HepG2 (cell line): ENCODE data around the gene SPDYE16. TPM values are rescaled to one million over a fixed set of nuclear protein-coding genes. Genes with fewer than 3 reads are reported as not detected.
"Not testable (repeated sequence)": the region's sequence is repeated elsewhere in the genome, so short reads cannot be mapped to it uniquely, and the experiment has no call there.

Experiments
- ERF ChIP-seq: IDR thresholded peaks from 2 replicates; pipeline ENCODE4 v1.6.1; 2018; ENCODE audit warnings: missing biosample characterization, missing genetic modification reagents
- ETV5 ChIP-seq: IDR thresholded peaks from 2 replicates; pipeline ENCODE4 v1.6.1; 2018; ENCODE audit warnings: missing biosample characterization, missing genetic modification reagents, inconsistent platforms, borderline replicate concordance
- IKZF5 ChIP-seq: IDR thresholded peaks from 2 replicates; pipeline ENCODE4 v1.6.1; 2018; ENCODE audit warnings: missing genetic modification reagents, mild to moderate bottlenecking, missing compliant biosample characterization
- IRX3 ChIP-seq: sonication (generic); formaldehyde crosslinking; IDR thresholded peaks from 2 replicates; pipeline ENCODE4 v1.8.1; 2023; ENCODE audit warnings: mild to moderate bottlenecking, low read depth, missing genetic modification reagents, borderline replicate concordance
- KDM5B ChIP-seq: sonication (generic); formaldehyde crosslinking; IDR thresholded peaks from 2 replicates; pipeline ENCODE4 v1.4.0; 2020; ENCODE audit warnings: missing genetic modification reagents, mild to moderate bottlenecking, borderline replicate concordance
- SOX13 ChIP-seq, 3 experiments: fragments of 450-650 bp in 1 of 3; sonication (generic) in 1 of 3; formaldehyde crosslinking in 1 of 3; IDR thresholded peaks in 2 of 3; conservative IDR thresholded peaks in 1 of 3; 2 replicates each; pipeline versions ENCODE4 v1.5.0 to v1.6.1; 2016 to 2020; ENCODE audit warnings: antibody characterized with exemption in 1 of 3, mild to moderate bottlenecking in 1 of 3, missing compliant biosample characterization in 1 of 3, missing genetic modification reagents in 1 of 3, moderate library complexity in 1 of 3
- ZIK1 ChIP-seq: sonication (generic); formaldehyde crosslinking; IDR thresholded peaks from 2 replicates; pipeline ENCODE4 v1.5.0; 2020; ENCODE audit warnings: mild to moderate bottlenecking, low read depth, missing genetic modification reagents, borderline replicate concordance
- ZNF225 ChIP-seq: sonication (generic); formaldehyde crosslinking; IDR thresholded peaks from 2 replicates; pipeline ENCODE4 v1.4.0; 2020; ENCODE audit warnings: mild to moderate bottlenecking, missing genetic modification reagents
- polyA plus RNA-seq, 8 experiments: library from polyadenylated mRNA; depleted of rRNA in 3 of 8; stranded (reverse) in 7 of 8; unstranded in 1 of 8; fragments of >200 nt; fragmentation: Illumina TruSeq in 4 of 8; extraction: Trizol in 4 of 8; gene quantifications; 2 replicates each; pipeline versions ENCODE4 v1.2.1 to v1.2.3, GENCODE V29; 2011 to 2016; ENCODE audit warnings: low read depth in 4 of 8, missing spikeins in 1 of 8, mixed read lengths in 1 of 8; ENCODE audit not compliant: insufficient read depth in 1 of 8
- total RNA-seq, 5 experiments: library from RNA; depleted of rRNA; stranded (reverse); fragments of >200 nt; fragmentation: Illumina TruSeq; extraction: Trizol; gene quantifications; 2 replicates each; pipeline ENCODE4 v1.2.3, GENCODE V29; 2016; ENCODE audit warnings: low read depth in 1 of 5
- TF ChIP-seq, protein P1 (sequence below): sonication (generic); formaldehyde crosslinking; IDR thresholded peaks from 2 replicates; pipeline ENCODE4 v1.9.0; 2021; ENCODE audit warnings: missing genetic modification reagents, borderline replicate concordance
- TF ChIP-seq, protein P2 (sequence below): sonication (generic); formaldehyde crosslinking; IDR thresholded peaks from 2 replicates; pipeline ENCODE4 v1.8.0; 2022; ENCODE audit warnings: mild to moderate bottlenecking, missing genetic modification reagents, borderline replicate concordance
- TF ChIP-seq, protein P3 (sequence below): sonication (generic); formaldehyde crosslinking; IDR thresholded peaks from 2 replicates; pipeline ENCODE4 v1.4.0; 2020; ENCODE audit warnings: missing genetic modification reagents
- TF ChIP-seq, protein P4 (sequence below): sonication (generic); formaldehyde crosslinking; IDR thresholded peaks from 2 replicates; pipeline ENCODE4 v1.4.0; 2020; ENCODE audit warnings: low read depth, mild to moderate bottlenecking, missing genetic modification reagents

SPDYE16 gene
- total and polyA plus RNA-seq, 2 of the 13 experiments (the other 11 are each of a cell fraction or from before 2014, with no cell fraction given): 0.11 TPM; not detected in 1

DNA sequence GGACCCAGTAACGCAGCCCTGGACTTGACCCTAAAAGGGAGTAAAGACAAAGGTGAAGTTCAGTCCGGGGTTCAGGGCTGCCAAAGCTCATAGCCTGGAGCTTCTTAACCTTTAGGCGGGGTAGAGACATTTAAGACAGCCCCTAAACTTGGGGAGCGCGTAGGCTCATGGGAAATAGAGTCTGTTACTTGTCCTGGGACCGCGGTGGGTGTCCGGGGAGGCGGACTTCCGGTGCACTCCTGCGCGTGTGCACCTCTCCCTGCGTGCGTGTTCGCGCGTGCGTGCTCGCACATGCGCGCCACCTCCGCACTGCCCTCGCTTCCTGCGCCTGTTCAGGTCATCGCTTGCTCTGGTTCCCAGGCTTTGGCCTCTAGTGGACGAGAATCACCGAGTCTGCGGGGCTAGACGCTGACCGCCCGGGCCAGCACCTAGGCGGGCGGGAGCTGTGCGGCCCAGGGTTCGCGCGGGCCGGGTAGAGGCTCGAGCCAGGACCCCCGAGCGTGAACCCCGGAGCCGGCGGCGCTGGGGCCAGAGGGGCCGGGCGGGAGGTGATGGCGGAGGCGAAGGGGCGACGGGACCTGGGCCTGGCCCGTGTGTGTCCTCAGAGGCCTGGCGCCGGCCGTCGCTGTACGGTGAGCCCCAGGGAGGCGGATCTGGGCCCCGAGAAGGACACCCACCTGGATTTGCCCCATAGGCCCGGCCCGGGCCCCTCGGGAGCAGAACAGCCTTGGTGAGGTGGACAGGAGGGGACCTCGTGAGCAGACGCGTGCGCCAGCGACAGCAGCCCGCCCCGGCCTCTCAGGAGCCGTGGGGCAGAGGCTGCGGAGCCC, 6.1 kb upstream of the SPDYE16 start (continued):
- TF ChIP-seq, protein P1, sequence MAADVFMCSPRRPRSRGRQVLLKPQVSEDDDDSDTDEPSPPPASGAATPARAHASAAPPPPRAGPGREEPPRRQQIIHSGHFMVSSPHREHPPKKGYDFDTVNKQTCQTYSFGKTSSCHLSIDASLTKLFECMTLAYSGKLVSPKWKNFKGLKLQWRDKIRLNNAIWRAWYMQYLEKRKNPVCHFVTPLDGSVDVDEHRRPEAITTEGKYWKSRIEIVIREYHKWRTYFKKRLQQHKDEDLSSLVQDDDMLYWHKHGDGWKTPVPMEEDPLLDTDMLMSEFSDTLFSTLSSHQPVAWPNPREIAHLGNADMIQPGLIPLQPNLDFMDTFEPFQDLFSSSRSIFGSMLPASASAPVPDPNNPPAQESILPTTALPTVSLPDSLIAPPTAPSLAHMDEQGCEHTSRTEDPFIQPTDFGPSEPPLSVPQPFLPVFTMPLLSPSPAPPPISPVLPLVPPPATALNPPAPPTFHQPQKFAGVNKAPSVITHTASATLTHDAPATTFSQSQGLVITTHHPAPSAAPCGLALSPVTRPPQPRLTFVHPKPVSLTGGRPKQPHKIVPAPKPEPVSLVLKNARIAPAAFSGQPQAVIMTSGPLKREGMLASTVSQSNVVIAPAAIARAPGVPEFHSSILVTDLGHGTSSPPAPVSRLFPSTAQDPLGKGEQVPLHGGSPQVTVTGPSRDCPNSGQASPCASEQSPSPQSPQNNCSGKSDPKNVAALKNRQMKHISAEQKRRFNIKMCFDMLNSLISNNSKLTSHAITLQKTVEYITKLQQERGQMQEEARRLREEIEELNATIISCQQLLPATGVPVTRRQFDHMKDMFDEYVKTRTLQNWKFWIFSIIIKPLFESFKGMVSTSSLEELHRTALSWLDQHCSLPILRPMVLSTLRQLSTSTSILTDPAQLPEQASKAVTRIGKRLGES (CRISPR knock-in tag): 0 out of 2 replicates have a peak, but pooled peaks have one; percentile 24
- TF ChIP-seq, protein P2, sequence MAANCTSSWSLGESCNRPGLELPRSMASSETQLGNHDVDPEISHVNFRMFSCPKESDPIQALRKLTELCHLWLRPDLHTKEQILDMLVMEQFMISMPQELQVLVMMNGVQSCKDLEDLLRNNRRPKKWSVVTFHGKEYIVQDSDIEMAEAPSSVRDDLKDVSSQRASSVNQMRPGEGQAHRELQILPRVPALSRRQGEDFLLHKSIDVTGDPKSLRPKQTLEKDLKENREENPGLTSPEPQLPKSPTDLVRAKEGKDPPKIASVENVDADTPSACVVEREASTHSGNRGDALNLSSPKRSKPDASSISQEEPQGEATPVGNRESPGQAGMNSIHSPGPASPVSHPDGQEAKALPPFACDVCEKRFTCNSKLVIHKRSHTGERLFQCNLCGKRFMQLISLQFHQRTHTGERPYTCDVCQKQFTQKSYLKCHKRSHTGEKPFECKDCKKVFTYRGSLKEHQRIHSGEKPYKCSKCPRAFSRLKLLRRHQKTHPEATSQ (CRISPR knock-in tag): peak; percentile 81; the same call in 1 of the 2 replicates
- TF ChIP-seq, protein P3, sequence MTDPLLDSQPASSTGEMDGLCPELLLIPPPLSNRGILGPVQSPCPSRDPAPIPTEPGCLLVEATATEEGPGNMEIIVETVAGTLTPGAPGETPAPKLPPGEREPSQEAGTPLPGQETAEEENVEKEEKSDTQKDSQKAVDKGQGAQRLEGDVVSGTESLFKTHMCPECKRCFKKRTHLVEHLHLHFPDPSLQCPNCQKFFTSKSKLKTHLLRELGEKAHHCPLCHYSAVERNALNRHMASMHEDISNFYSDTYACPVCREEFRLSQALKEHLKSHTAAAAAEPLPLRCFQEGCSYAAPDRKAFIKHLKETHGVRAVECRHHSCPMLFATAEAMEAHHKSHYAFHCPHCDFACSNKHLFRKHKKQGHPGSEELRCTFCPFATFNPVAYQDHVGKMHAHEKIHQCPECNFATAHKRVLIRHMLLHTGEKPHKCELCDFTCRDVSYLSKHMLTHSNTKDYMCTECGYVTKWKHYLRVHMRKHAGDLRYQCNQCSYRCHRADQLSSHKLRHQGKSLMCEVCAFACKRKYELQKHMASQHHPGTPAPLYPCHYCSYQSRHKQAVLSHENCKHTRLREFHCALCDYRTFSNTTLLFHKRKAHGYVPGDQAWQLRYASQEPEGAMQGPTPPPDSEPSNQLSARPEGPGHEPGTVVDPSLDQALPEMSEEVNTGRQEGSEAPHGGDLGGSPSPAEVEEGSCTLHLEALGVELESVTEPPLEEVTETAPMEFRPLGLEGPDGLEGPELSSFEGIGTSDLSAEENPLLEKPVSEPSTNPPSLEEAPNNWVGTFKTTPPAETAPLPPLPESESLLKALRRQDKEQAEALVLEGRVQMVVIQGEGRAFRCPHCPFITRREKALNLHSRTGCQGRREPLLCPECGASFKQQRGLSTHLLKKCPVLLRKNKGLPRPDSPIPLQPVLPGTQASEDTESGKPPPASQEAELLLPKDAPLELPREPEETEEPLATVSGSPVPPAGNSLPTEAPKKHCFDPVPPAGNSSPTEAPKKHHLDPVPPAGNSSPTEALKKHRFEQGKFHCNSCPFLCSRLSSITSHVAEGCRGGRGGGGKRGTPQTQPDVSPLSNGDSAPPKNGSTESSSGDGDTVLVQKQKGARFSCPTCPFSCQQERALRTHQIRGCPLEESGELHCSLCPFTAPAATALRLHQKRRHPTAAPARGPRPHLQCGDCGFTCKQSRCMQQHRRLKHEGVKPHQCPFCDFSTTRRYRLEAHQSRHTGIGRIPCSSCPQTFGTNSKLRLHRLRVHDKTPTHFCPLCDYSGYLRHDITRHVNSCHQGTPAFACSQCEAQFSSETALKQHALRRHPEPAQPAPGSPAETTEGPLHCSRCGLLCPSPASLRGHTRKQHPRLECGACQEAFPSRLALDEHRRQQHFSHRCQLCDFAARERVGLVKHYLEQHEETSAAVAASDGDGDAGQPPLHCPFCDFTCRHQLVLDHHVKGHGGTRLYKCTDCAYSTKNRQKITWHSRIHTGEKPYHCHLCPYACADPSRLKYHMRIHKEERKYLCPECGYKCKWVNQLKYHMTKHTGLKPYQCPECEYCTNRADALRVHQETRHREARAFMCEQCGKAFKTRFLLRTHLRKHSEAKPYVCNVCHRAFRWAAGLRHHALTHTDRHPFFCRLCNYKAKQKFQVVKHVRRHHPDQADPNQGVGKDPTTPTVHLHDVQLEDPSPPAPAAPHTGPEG (CRISPR knock-in tag): 0 out of 2 replicates have a peak, but pooled peaks have one; percentile 14
- peak; percentile 62 for TF ChIP-seq ERF (CRISPR knock-in tag)
- peak; percentile 64; the same call in 1 of the 2 replicates for TF ChIP-seq KDM5B (CRISPR knock-in tag)
- TF ChIP-seq SOX13 (IDR thresholded peaks at IDR 0.05): not testable (repeated sequence)
- 0 out of 4 replicates have a peak, but pooled peaks of 1 of the 2 experiments have one; percentile 7 for TF ChIP-seq SOX13 (CRISPR knock-in tag; conservative IDR thresholded peaks at IDR 0.05 in 1 of 2, IDR thresholded peaks at IDR 0.05 in 1 of 2)
- TF ChIP-seq ZIK1: peak; percentile 72; the same call in 1 of the 2 replicates
- TF ChIP-seq IRX3 (CRISPR knock-in tag): peak; percentile 89
- TF ChIP-seq ZNF225 (CRISPR knock-in tag): peak; percentile 48; the same call in 1 of the 2 replicates
- TF ChIP-seq ETV5: peak; percentile 87
- peak; percentile 36; the same call in 1 of the 2 replicates for TF ChIP-seq IKZF5
- TF ChIP-seq, protein P4, sequence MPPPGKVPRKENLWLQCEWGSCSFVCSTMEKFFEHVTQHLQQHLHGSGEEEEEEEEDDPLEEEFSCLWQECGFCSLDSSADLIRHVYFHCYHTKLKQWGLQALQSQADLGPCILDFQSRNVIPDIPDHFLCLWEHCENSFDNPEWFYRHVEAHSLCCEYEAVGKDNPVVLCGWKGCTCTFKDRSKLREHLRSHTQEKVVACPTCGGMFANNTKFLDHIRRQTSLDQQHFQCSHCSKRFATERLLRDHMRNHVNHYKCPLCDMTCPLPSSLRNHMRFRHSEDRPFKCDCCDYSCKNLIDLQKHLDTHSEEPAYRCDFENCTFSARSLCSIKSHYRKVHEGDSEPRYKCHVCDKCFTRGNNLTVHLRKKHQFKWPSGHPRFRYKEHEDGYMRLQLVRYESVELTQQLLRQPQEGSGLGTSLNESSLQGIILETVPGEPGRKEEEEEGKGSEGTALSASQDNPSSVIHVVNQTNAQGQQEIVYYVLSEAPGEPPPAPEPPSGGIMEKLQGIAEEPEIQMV (CRISPR knock-in tag): peak; percentile 42; the same call in 1 of the 2 replicates
